ENCODE data around the gene DAB1.

GRCh38 chr1:57403201-57403600 is 20.7 kb downstream of the DAB1 start:
- TF ChIP-seq, protein P1, sequence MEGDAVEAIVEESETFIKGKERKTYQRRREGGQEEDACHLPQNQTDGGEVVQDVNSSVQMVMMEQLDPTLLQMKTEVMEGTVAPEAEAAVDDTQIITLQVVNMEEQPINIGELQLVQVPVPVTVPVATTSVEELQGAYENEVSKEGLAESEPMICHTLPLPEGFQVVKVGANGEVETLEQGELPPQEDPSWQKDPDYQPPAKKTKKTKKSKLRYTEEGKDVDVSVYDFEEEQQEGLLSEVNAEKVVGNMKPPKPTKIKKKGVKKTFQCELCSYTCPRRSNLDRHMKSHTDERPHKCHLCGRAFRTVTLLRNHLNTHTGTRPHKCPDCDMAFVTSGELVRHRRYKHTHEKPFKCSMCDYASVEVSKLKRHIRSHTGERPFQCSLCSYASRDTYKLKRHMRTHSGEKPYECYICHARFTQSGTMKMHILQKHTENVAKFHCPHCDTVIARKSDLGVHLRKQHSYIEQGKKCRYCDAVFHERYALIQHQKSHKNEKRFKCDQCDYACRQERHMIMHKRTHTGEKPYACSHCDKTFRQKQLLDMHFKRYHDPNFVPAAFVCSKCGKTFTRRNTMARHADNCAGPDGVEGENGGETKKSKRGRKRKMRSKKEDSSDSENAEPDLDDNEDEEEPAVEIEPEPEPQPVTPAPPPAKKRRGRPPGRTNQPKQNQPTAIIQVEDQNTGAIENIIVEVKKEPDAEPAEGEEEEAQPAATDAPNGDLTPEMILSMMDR (IDR thresholded peaks at IDR 0.05; ENCODE audit: low read depth, low read length, poor library complexity, severe bottlenecking): no peak
- no peak for TF ChIP-seq EZH2phosphoT487 (IDR thresholded peaks at IDR 0.05; ENCODE audit: borderline replicate concordance, low read length)

Measured in DOHH2 (cell line).